ENCODE data around the gene MRPL9.
A peak's percentile ranks its signal among the peaks of the same experiment; 100 is the strongest.

Gene MRPL9

DNA sequence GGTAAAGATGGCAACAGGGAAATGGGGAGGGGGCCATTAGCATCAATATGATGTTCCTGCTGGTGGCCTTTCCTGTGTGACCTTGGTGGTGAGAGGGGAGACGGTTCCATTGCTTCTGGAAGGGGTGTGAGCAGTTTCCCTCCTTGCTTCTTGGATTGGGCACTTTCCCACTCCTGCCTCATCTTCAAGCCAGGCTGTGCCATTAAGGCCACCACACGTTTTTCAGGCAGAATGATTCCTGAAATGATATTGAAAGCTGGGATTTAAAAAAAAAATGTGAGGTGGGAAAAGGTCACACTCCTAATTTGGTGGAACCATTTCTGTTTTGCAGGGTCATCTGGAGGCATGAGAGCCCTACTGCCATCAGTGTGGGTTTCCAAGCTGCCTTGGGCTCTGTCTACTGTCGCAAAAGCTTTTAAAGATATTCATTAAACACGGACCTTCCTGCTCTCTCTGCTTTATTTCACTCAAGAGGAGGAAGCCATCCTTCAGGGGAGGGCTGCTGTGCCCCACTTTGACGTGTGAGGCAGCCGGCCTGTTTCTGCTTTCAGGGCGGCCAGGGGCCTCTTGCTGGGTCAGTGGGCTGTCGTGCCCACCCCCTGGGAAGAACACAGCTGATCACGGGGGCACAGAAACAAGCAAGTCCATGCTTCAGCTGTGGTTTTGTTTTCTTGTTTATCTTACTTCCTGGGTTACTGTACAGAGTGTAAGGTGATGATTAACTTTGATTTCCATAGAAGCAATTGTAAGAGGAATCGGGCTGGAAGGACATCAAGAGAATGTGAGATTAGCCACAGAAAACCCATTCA is 33.9 kb downstream of the MRPL9 start:
- no peak for DNase-seq

GRCh38 chr1:151728151-151729054 is 34.9 kb downstream of the MRPL9 start:
- no peak for DNase-seq

DNA sequence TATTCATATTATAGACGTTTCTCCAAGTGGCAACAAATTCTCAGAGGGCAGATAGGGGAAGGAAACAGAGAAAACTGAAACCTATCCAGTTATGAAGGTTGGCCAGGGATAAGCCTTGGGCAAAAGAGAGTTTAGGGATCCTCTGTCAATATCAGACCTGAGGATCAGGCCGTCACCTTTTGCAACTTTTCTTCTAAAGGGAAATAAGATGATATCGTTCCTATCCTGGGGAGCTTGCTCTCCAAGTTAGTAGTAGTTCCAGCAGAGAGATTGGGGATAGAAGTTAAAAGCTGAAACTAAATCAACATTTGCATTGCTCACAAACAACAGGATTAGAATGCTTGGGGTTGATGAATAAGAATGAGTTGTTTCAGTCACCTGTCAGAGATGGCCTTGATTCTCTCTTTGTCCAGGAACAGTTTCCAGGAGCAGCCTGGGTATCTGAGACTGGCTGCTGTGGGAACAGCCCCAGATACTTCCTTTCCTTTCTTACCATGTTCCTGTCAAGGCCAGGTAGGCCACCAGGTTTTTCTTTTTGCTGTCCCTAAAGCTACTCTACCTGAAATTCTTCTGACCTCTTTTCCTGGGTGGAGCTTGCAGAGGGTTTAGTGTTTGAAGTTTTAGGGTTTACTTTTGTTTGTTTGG is 39.4 kb downstream of the MRPL9 start:
- DNase-seq = no peak

DNA sequence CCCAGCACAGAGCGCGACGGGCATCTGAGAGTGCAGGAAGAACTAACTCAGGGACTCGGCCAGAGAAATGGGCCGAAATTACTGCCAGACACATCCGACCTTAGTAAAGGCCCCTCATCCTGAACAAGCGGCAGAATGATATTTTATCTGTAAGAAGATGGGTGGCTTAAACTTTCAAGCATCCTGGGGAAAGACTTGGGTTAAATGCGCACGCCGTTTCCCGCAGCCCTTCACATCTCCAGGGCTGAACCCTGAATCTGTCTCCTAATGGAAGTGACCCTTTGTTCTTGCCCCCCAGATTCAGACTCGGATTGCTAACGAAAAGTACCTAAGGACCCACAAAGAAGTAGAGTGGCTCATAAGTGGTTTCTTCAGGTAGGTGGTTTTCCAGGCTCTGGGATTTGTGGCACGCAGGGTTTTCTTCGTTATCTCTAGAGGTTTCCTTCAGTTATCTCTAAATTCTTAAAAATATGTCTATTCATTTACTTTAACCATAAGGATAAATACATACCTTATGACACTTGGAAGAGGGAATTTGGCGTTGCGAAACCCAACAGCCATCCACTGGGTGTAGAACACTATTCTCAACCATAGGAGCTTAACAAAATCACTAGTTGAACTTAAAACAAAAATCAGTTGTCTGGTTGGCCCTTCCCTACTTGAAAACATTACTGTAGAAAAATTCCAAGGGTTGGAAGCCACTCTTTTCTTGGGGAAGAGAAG is 41.3 kb downstream of the MRPL9 start:
- no peak for DNase-seq

- DNase-seq = peak in 1 of 2 experiments; percentile 64
Observed at GRCh38 chr1:151720974-151721787, 42.1 kb downstream of the MRPL9 start, which contains the start of gene RIIAD1. TSS of gene RIIAD1 (plus strand) at chr1:151721522. CDS start at chr1:151721537, 15 bp downstream.

DNA sequence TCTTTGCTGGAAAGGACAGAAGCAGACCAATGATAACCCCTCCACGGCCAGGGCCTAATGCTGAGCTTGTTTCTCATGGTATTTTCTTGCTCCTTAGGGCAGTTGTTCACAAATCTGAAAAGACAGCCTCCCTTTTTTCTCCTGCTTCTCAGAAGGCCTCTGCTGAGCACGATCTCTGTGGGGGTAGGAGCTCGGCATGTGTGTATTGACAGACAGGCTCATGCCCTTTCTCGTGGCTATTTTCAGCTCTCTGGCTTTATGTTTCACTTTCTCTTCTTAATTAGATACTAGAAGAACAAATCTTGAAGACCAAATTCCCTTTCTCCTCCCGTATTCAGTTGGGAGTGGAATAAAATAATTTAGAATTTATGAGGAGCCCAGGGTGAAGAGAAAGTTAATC is 42.7 kb downstream of the MRPL9 start:
- DNase-seq = no peak

- DNase-seq = no peak
Observed at GRCh38 chr1:151720125-151720524, 43.2 kb downstream of the MRPL9 start.

DNA sequence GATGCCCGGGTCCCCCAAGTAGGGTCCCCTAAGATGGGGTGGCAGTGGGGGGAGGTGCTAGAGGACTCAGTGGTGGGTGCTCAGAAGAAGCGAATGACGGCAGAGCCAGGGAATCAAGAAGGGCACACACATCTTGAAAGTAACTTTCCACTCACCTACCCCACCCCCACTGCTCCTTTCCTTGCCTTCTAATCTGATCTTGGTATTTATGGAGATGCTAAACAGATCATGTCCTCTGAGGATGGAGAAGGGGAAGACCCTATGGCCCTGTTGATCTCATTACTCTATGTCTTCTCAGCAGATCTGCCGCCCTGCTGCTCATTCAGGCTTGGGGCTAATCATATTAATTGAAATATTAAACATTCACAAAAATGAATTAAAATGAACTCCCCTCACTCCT is 44.6 kb downstream of the MRPL9 start:
- DNase-seq = no peak

GRCh38 chr1:151718011-151718431 is 45.3 kb downstream of the MRPL9 start:
- DNase-seq = no peak

- DNase-seq = peak; percentile 97 to 99
Observed at GRCh38 chr1:151716771-151717631, 46.3 kb downstream of the MRPL9 start, which contains the start of gene CELF3. TSS of gene CELF3 (minus strand) at chr1:151716803. CDS start at chr1:151716020, 783 bp downstream.

DNA sequence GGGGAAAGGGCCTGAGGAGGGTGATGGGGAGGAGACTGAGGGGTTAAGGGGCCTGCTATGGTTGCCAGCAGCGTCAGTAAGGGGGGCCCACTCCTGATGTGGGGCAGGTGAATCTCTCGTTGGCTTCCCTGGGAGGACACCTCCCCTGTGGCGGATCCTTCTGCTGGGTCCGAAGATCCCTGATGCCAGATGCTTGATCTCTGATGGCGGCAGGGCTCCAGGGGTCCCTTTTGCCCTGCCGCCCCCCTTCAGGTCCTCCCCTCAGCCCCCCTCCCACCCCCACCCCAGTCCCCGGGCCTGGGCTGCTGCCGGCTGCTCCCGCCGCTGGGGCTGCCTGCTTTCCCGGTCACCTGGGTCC is 46.9 kb downstream of the MRPL9 start:
- no peak for DNase-seq

DNA sequence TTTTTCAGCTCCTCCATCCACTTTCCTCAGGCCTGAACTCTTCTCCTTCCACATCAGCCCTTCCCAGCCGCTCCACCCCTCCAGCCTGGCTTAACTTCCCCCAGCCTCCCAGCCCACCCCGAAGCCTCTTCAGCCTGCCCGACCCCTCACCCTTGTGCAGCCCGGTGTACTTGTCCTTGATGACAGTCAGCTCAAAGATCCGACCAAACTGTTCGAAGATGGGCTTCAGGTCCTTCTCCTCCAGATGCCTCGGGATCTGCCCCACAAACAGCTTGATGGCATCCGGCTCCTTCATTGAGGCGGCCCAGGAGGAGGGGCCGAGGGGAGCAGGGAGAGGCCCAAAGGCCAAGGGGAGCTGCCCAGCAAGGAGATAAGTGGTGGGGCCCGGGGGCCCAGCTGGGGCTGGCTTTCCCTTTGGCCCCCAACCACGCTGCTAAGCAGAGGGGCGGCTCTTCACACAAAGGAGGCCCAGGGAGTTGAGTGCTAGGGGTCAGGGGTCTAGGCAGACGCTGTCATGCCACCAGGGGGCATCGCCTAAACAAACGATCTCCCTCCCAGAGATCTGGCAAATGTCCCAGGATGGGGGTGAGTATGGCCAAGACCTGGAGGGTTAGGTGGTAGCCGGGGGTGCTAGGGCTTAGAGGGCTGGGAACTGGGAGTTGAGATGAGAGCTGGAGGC is 47.4 kb downstream of the MRPL9 start:
- DNase-seq = peak in 1 of 2 experiments; percentile 18

- DNase-seq = no peak
Observed at GRCh38 chr1:151714820-151715725, 48.2 kb downstream of the MRPL9 start.

DNA sequence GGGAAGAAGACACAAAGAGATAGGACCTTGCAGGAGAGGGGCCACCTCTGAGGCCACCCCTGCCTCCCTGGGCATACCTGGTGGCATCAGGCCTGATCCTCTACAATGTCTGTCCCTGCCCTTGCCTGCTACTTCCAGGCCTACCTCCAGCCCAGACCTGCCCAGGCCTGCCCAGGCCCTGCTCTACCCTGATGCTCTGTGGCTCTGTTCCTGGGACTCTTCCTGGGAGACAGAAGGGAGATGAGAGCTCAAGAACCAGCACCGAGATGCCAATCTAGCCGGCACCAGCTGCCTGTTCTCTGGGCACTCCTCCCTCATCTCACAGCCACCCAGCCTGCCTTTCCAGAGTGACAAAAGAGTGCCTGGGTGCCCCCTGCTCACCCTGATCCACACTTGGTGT is 49.4 kb downstream of the MRPL9 start:
- DNase-seq = no peak

GRCh38 chr1:151713044-151713443 is 50.3 kb downstream of the MRPL9 start:
- no peak for DNase-seq

DNA sequence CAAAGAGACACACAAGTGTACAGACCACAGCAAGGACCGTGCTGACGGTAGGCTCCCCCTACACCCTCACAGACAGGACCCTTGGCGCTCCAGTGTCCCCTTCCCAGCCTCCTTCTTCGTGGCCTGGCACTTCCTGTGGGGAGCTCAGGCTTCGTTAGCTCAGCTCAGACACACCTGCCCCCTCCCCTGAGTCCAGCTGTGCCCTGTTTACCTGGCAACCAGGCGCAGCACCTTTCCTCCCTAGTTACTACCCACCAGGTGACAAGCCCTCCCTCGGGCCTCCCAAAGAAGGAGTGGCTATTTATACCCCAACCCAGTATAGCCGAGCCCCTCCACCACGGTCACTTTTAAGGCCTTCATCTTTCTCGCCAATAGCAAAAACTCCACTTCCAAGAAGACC is 51.3 kb downstream of the MRPL9 start:
- DNase-seq = no peak

DNA sequence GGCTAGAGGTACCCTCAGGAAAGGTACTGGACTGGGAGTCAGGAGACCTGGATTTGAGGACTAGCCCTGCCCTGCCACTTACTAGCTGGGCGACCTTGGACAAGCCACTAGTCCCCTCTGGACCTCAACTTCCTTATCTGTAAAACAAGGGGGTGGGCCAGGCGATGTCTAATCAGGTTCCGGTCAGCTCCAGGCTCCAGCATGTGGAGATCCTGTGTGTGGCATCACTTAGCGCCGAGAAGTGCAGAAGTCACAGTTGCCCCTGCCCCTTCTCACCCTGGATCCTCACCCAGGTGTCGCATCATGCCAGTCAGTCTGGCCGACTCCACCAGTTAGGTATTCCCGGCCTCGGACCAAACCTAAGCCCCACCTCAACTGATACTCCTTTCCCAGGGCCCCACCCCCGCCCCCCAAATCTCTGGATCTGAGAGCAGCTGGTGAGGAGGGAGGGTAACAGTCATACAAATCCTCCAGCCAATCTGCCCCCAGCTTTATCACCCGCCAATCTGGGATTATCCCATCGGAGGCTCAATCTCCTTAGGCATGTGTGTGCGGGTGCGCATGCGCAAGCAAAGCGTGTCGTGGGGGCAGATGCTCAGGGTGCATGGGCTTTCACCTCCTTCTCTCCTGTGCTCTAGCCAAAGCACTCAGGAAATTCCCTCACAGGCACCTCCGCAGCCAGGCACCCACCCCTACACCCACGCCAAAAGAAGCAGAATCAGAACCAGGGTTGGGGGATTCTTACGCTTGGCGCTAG is 52.1 kb downstream of the MRPL9 start:
- DNase-seq = no peak
